GM18858 (cell line): Measurements from ENCODE around the gene PLEKHA5.

ENCODE experiments used
- ATAC-seq: cut with Tn5 transposase; IDR thresholded peaks from one replicate; pipeline ENCODE4 v1.9.1; 2021; ENCODE audit not compliant: unreplicated experiment

Gene PLEKHA5

GRCh38 chr12:19230299-19230866, 100.8 kb downstream of the PLEKHA5 start:
- ATAC-seq, result no peak

GRCh38 chr12:19230896-19231295, 101.4 kb downstream of the PLEKHA5 start:
- ATAC-seq, result no peak

- ATAC-seq, result no peak
Measured at GRCh38 chr12:19234171-19234704, 104.7 kb downstream of the PLEKHA5 start.

- ATAC-seq, result no peak
Measured at GRCh38 chr12:19234981-19235871, 105.7 kb downstream of the PLEKHA5 start.

GRCh38 chr12:19236656-19237055, 107.1 kb downstream of the PLEKHA5 start:
- ATAC-seq, result no peak

GRCh38 chr12:19238540-19238939, 109.0 kb downstream of the PLEKHA5 start:
- no peak for ATAC-seq

- ATAC-seq, result no peak
Measured at GRCh38 chr12:19239102-19239501, 109.6 kb downstream of the PLEKHA5 start.

GRCh38 chr12:19239616-19240234, 110.2 kb downstream of the PLEKHA5 start:
- no peak for ATAC-seq

- ATAC-seq, result no peak
Measured at GRCh38 chr12:19242581-19242980, 113.0 kb downstream of the PLEKHA5 start.

GRCh38 chr12:19243551-19243950, 114.0 kb downstream of the PLEKHA5 start:
- ATAC-seq, result no peak

GRCh38 chr12:19244312-19244711, 114.8 kb downstream of the PLEKHA5 start:
- ATAC-seq, result no peak

GRCh38 chr12:19245106-19245505, 115.6 kb downstream of the PLEKHA5 start:
- no peak for ATAC-seq

- no peak for ATAC-seq
Measured at GRCh38 chr12:19245666-19246065, 116.1 kb downstream of the PLEKHA5 start.

- no peak for ATAC-seq
Measured at GRCh38 chr12:19246933-19247332, 117.4 kb downstream of the PLEKHA5 start.

- ATAC-seq, result no peak
Measured at GRCh38 chr12:19248929-19249602, 119.5 kb downstream of the PLEKHA5 start.

- no peak for ATAC-seq
Measured at GRCh38 chr12:19251481-19252132, 122.1 kb downstream of the PLEKHA5 start.

GRCh38 chr12:19260135-19260534, 130.6 kb downstream of the PLEKHA5 start:
- ATAC-seq, result no peak

GRCh38 chr12:19261773-19262172, 132.2 kb downstream of the PLEKHA5 start:
- no peak for ATAC-seq

- no peak for ATAC-seq
Measured at GRCh38 chr12:19263672-19264071, 134.1 kb downstream of the PLEKHA5 start.

GRCh38 chr12:19273482-19274330, 144.2 kb downstream of the PLEKHA5 start:
- no peak for ATAC-seq
